Neuronal stem cell (in vitro differentiated cells): ENCODE results near the gene ASXL2.
"Not testable (repeated sequence)": the region's sequence is repeated elsewhere in the genome, so short reads cannot be mapped to it uniquely, and the experiment has no call there.

Source experiments
- DNase-seq: peaks from one replicate; pipeline ENCODE4 v3.0.0-alpha.2; 2013; ENCODE audit warnings: low spot score
- H2AFZ ChIP-seq: one replicate; pipeline ENCODE4 v1.6.1; 2013; ENCODE audit warnings: mild to moderate bottlenecking, low read length, inconsistent platforms
- H2AK5ac ChIP-seq: 2 replicates; pipeline ENCODE4 v1.6.1; 2013; ENCODE audit warnings: low read depth, mild to moderate bottlenecking, inconsistent platforms, low read length, moderate library complexity, mixed read lengths
- H2BK120ac ChIP-seq: 2 replicates; pipeline ENCODE4 v1.6.1; 2013; ENCODE audit warnings: low read depth, mild to moderate bottlenecking, inconsistent platforms, low read length, moderate library complexity, mixed read lengths
- H2BK12ac ChIP-seq: one replicate; pipeline ENCODE4 v1.6.1; 2013; ENCODE audit warnings: low read length, inconsistent platforms
- H2BK15ac ChIP-seq: 2 replicates; pipeline ENCODE4 v1.6.1; 2013; ENCODE audit warnings: mild to moderate bottlenecking, low read length, inconsistent platforms, mixed read lengths
- H2BK5ac ChIP-seq: one replicate; pipeline ENCODE4 v1.6.1; 2013; ENCODE audit warnings: inconsistent platforms, mild to moderate bottlenecking, low read length, moderate library complexity
- H3K14ac ChIP-seq: one replicate; pipeline ENCODE4 v1.6.1; 2013; ENCODE audit warnings: low read length, inconsistent platforms
- H3K18ac ChIP-seq: 2 replicates; pipeline ENCODE4 v1.6.1; 2013; ENCODE audit warnings: low read length, inconsistent platforms
- H3K23ac ChIP-seq: 2 replicates; pipeline ENCODE4 v1.6.1; 2013; ENCODE audit warnings: low read depth, mild to moderate bottlenecking, mixed read lengths, low read length, inconsistent platforms; ENCODE audit not compliant: poor library complexity
- H3K27ac ChIP-seq: replicated peaks from 3 replicates; pipeline ENCODE4 v1.5.1; 2013; ENCODE audit warnings: low read length, inconsistent platforms
- H3K27me3 ChIP-seq, 3 experiments: 2 replicates each; pipeline ENCODE4 v1.6.1; 2013; ENCODE audit warnings: low read length in 3 of 3, mild to moderate bottlenecking in 2 of 3, inconsistent platforms in 1 of 3, low read depth in 1 of 3, mixed read lengths in 1 of 3, moderate library complexity in 1 of 3; ENCODE audit not compliant: control insufficient read depth in 3 of 3, insufficient read depth in 3 of 3
- H3K36me3 ChIP-seq, 2 donors: replicated peaks in 1 of 2; 2 replicates each; pipeline ENCODE4 v1.6.1; 2013; ENCODE audit warnings: low read length in 2 of 2; ENCODE audit not compliant: control insufficient read depth in 2 of 2, insufficient read depth in 2 of 2
- H3K4ac ChIP-seq: 2 replicates; pipeline ENCODE4 v1.6.1; 2013; ENCODE audit warnings: inconsistent platforms, mild to moderate bottlenecking, low read length, moderate library complexity
- H3K4me1 ChIP-seq, 2 donors: 1 replicate in 1 of 2; 2 replicates in 1 of 2; pipeline ENCODE4 v1.6.1; 2013; ENCODE audit warnings: low read length in 2 of 2, low read depth in 1 of 2; ENCODE audit not compliant: control insufficient read depth in 2 of 2, insufficient read depth in 1 of 2
- H3K4me2 ChIP-seq: one replicate; pipeline ENCODE4 v1.6.1; 2013; ENCODE audit warnings: mild to moderate bottlenecking, low read length, inconsistent platforms; ENCODE audit not compliant: insufficient read depth, poor library complexity, severe bottlenecking
- H3K4me3 ChIP-seq, 2 donors: 2 replicates each; pipeline ENCODE4 v1.5.1; 2013; ENCODE audit warnings: low read length in 2 of 2, mild to moderate bottlenecking in 2 of 2, inconsistent platforms in 1 of 2, moderate library complexity in 1 of 2
- H3K79me1 ChIP-seq: one replicate; pipeline ENCODE4 v1.6.1; 2013; ENCODE audit warnings: low read depth, mild to moderate bottlenecking, inconsistent platforms, low read length, moderate library complexity
- H3K9ac ChIP-seq: one replicate; pipeline ENCODE4 v1.6.1; 2013; ENCODE audit warnings: mild to moderate bottlenecking, low read depth, low read length, inconsistent platforms; ENCODE audit not compliant: poor library complexity
- H3K9me3 ChIP-seq, 2 donors: replicated peaks in 1 of 2; 2 replicates each; pipeline versions ENCODE3 to v1.6.1; 2013; ENCODE audit warnings: low read length in 2 of 2, mild to moderate bottlenecking in 2 of 2, inconsistent platforms in 1 of 2, low read depth in 1 of 2, mixed read lengths in 1 of 2, moderate library complexity in 1 of 2; ENCODE audit not compliant: control insufficient read depth in 2 of 2, insufficient read depth in 1 of 2
- H4K8ac ChIP-seq: one replicate; pipeline ENCODE4 v1.6.1; 2013; ENCODE audit warnings: low read depth, mild to moderate bottlenecking, inconsistent platforms, low read length, moderate library complexity
- H4K91ac ChIP-seq: one replicate; pipeline ENCODE4 v1.6.1; 2013; ENCODE audit warnings: low read length, low read depth, mild to moderate bottlenecking, inconsistent platforms; ENCODE audit not compliant: poor library complexity
- WGBS, 2 donors: extraction: QIAGEN DNeasy Blood & Tissue Kit; methylation state at CpG; one replicate each; pipeline ENCODE4 v1.1.7; 2013; ENCODE audit warnings: missing lambda C conversion rate in 2 of 2, mixed read lengths in 1 of 2; ENCODE audit not compliant: insufficient read length in 2 of 2, insufficient replicate concordance in 1 of 2; ENCODE audit errors: extremely low coverage in 2 of 2; 5-methylcytosine and 5-hydroxymethylcytosine counted together

ASXL2 gene

GRCh38 chr2:25829828-25830227 is 48.5 kb downstream of the ASXL2 start:
- Histone ChIP-seq H3K9ac (no peak overlapping the region), H3K4me2 (no peak overlapping the region), H2AFZ (no peak overlapping the region), H3K18ac (no peak overlapping the region), H2AK5ac (no peak overlapping the region), H3K36me3 (no peaks in the 10 kb centered on the region), H3K79me1 (peaks cover 2% of the 10 kb centered on the region), H2BK12ac (no peak overlapping the region), H4K8ac (no peak overlapping the region), H3K9me3 (peaks cover 2 to 28% of the 10 kb centered on the region in 2 donors), H3K27me3 (no peaks in the 10 kb centered on the region), H2BK120ac (no peak overlapping the region), H3K27ac (no peak overlapping the region), H2BK5ac (no peak overlapping the region), H3K4ac (no peak overlapping the region), H3K14ac (no peak overlapping the region), H3K4me3 (no peak overlapping the region), H2BK15ac (no peak overlapping the region), H3K4me1 (peaks cover 0 to 2% of the 10 kb centered on the region in 2 donors), H4K91ac (no peak overlapping the region), H3K23ac (no peak overlapping the region)
- no CpG with 5 or more reads among the region's 2 CpGs for WGBS, 2 donors
- no peak for DNase-seq

- peaks cover 2% of the 10 kb centered on the region for H3K79me1 ChIP-seq
- no peak overlapping the region for H4K8ac ChIP-seq
- H3K14ac ChIP-seq, result no peak overlapping the region
- no peak overlapping the region for H2BK15ac ChIP-seq
- no peak overlapping the region for H4K91ac ChIP-seq
- no peak overlapping the region for H2BK5ac ChIP-seq
- no peaks in the 10 kb centered on the region for H3K27me3 ChIP-seq
- DNase-seq, result no peak
- no peak overlapping the region for H3K4ac ChIP-seq
- H2BK12ac ChIP-seq, result no peak overlapping the region
- H3K27ac ChIP-seq, result no peak overlapping the region
- no peak overlapping the region for H3K4me3 ChIP-seq
- peaks cover 2 to 28% of the 10 kb centered on the region in 2 donors for H3K9me3 ChIP-seq
- no peak overlapping the region for H2AFZ ChIP-seq
- no peaks in the 10 kb centered on the region for H3K36me3 ChIP-seq
- no CpG with 5 or more reads among the region's 1 CpG for WGBS, 2 donors
- H2AK5ac ChIP-seq, result no peak overlapping the region
- no peak overlapping the region for H3K9ac ChIP-seq
- no peak overlapping the region for H3K23ac ChIP-seq
- no peak overlapping the region for H3K4me2 ChIP-seq
- H3K18ac ChIP-seq, result no peak overlapping the region
- peaks cover 0 to 2% of the 10 kb centered on the region in 2 donors for H3K4me1 ChIP-seq
- no peak overlapping the region for H2BK120ac ChIP-seq
Measured at GRCh38 chr2:25829377-25829704, 48.9 kb downstream of the ASXL2 start.

GRCh38 chr2:25828532-25829376 is 49.5 kb downstream of the ASXL2 start:
- not testable (repeated sequence) for H2AFZ ChIP-seq, H3K4me2 ChIP-seq, H2BK5ac ChIP-seq, DNase-seq, H2AK5ac ChIP-seq, H3K18ac ChIP-seq, H2BK12ac ChIP-seq, H3K4me3 ChIP-seq, H2BK120ac ChIP-seq, H3K23ac ChIP-seq, H4K91ac ChIP-seq, H3K27me3 ChIP-seq, H3K36me3 ChIP-seq, H4K8ac ChIP-seq, H3K14ac ChIP-seq, H3K4me1 ChIP-seq, H2BK15ac ChIP-seq, H3K9ac ChIP-seq, H3K79me1 ChIP-seq, H3K4ac ChIP-seq, H3K27ac ChIP-seq
- WGBS, 2 donors, result no CpG with 5 or more reads among the region's 7 CpGs
- H3K9me3 ChIP-seq, result peaks cover 2 to 28% of the 10 kb centered on the region in 2 donors

- Histone ChIP-seq H3K4me2 (no peak overlapping the region), H2BK5ac (no peak overlapping the region), H2BK120ac (no peak overlapping the region), H3K79me1 (no peaks in the 10 kb centered on the region), H2AK5ac (no peak overlapping the region), H3K4me3 (no peak overlapping the region), H3K9ac (no peak overlapping the region), H3K36me3 (no peaks in the 10 kb centered on the region), H3K18ac (no peak overlapping the region), H3K4ac (no peak overlapping the region), H2BK12ac (no peak overlapping the region), H3K27ac (no peak overlapping the region), H4K8ac (no peak overlapping the region), H3K23ac (no peak overlapping the region), H3K14ac (no peak overlapping the region), H3K4me1 (peaks cover 0 to 2% of the 10 kb centered on the region in 2 donors), H2BK15ac (no peak overlapping the region), H3K27me3 (no peaks in the 10 kb centered on the region), H3K9me3 (peaks cover 0 to 5% of the 10 kb centered on the region in 2 donors), H2AFZ (no peak overlapping the region), H4K91ac (no peak overlapping the region)
- WGBS, 2 donors, result no CpG with 5 or more reads among the region's 2 CpGs
- DNase-seq, result no peak
Measured at GRCh38 chr2:25825238-25825637, 53.0 kb downstream of the ASXL2 start.
